Measurements from ENCODE around the gene BOD1.

- TF ChIP-seq POLR2AphosphoS5 (IDR thresholded peaks at IDR 0.05) (no peak), CTCF (IDR thresholded peaks at IDR 0.05) (no peak)
These were observed 7.3 kb upstream of the BOD1 start for GRCh38 chr5:173623789-173624188.
